ENCODE data around the gene SELPLG. TPM values are rescaled to one million over a fixed set of nuclear protein-coding genes. Genes with fewer than 3 reads are reported as not detected.

SELPLG gene
- total RNA-seq, 1 experiment from 2014 or later = 0.41 TPM

GRCh38 chr12:108637222-108637971 lies 3.7 kb upstream of the SELPLG start:
- ChIA-PET CTCF (no interaction called here), POLR2A (no interaction called here)
- in situ Hi-C loops (cut with HindIII; ENCODE audit: low pct_unique_long_range_greater_than_20kb, low sequenced_read_pairs) = no loop called here
- H3K36me3 ChIP-seq (ENCODE audit: control insufficient read depth, insufficient read depth, low read length) = no peaks in the 10 kb centered on the region
- H3K9me3 ChIP-seq (ENCODE audit: control insufficient read depth, insufficient read depth, low read depth, low read length) = no peaks in the 10 kb centered on the region
- ATAC-seq (no peak), DNase-seq (ENCODE audit: low read depth, low spot score) (no peak)
- TF ChIP-seq TCF7L2 (IDR thresholded peaks at IDR 0.05; ENCODE audit: low read depth, low read length) (no peak), SIN3A (IDR thresholded peaks at IDR 0.05; ENCODE audit: borderline replicate concordance, insufficient read depth, low read depth, low read length) (no peak), POLR2AphosphoS5 (IDR thresholded peaks at IDR 0.05; ENCODE audit: low read depth, low read length) (no peak)
- TF ChIP-seq, protein P1, sequence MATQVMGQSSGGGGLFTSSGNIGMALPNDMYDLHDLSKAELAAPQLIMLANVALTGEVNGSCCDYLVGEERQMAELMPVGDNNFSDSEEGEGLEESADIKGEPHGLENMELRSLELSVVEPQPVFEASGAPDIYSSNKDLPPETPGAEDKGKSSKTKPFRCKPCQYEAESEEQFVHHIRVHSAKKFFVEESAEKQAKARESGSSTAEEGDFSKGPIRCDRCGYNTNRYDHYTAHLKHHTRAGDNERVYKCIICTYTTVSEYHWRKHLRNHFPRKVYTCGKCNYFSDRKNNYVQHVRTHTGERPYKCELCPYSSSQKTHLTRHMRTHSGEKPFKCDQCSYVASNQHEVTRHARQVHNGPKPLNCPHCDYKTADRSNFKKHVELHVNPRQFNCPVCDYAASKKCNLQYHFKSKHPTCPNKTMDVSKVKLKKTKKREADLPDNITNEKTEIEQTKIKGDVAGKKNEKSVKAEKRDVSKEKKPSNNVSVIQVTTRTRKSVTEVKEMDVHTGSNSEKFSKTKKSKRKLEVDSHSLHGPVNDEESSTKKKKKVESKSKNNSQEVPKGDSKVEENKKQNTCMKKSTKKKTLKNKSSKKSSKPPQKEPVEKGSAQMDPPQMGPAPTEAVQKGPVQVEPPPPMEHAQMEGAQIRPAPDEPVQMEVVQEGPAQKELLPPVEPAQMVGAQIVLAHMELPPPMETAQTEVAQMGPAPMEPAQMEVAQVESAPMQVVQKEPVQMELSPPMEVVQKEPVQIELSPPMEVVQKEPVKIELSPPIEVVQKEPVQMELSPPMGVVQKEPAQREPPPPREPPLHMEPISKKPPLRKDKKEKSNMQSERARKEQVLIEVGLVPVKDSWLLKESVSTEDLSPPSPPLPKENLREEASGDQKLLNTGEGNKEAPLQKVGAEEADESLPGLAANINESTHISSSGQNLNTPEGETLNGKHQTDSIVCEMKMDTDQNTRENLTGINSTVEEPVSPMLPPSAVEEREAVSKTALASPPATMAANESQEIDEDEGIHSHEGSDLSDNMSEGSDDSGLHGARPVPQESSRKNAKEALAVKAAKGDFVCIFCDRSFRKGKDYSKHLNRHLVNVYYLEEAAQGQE (IDR thresholded peaks at IDR 0.05; ENCODE audit: insufficient read depth in 1 of 2, low read depth in 2 of 2, low read length in 1 of 2) = no peak
- TF ChIP-seq, protein P2, sequence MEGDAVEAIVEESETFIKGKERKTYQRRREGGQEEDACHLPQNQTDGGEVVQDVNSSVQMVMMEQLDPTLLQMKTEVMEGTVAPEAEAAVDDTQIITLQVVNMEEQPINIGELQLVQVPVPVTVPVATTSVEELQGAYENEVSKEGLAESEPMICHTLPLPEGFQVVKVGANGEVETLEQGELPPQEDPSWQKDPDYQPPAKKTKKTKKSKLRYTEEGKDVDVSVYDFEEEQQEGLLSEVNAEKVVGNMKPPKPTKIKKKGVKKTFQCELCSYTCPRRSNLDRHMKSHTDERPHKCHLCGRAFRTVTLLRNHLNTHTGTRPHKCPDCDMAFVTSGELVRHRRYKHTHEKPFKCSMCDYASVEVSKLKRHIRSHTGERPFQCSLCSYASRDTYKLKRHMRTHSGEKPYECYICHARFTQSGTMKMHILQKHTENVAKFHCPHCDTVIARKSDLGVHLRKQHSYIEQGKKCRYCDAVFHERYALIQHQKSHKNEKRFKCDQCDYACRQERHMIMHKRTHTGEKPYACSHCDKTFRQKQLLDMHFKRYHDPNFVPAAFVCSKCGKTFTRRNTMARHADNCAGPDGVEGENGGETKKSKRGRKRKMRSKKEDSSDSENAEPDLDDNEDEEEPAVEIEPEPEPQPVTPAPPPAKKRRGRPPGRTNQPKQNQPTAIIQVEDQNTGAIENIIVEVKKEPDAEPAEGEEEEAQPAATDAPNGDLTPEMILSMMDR (IDR thresholded peaks at IDR 0.05) = no peak
- intact Hi-C loops (cut with micrococcal nuclease; ENCODE audit: unreplicated experiment) = no loop called here
- H3K4me1 ChIP-seq (ENCODE audit: control insufficient read depth, insufficient read depth, low read length) = peaks cover 9% of the 10 kb centered on the region; the same call in 1 of the 2 replicates
- BruUV-seq (replicated peaks) = no TSS peak
- H3K27me3 ChIP-seq (ENCODE audit: control insufficient read depth, insufficient read depth, low read length) = no peaks in the 10 kb centered on the region
- H3K27ac ChIP-seq (ENCODE audit: low read length) = no peak overlapping the region
- H3K4me3 ChIP-seq (ENCODE audit: low read depth in 2 of 2, low read length in 2 of 2) = no peak overlapping the region

- H3K9me3 ChIP-seq (ENCODE audit: control insufficient read depth, insufficient read depth, low read depth, low read length) = no peaks in the 10 kb centered on the region
- no peaks in the 10 kb centered on the region for H3K27me3 ChIP-seq (ENCODE audit: control insufficient read depth, insufficient read depth, low read length)
- POLR2A ChIA-PET = interaction anchor here (0.6 kb wide), 1 partner anchor 43 kb away, joined by 12 read pairs; no protein-coding TSS in a partner anchor
- DNase-seq (ENCODE audit: low read depth, low spot score) (no peak), ATAC-seq (no peak)
- H3K27ac ChIP-seq (ENCODE audit: low read length) = no peak overlapping the region
- CTCF ChIA-PET = no interaction called here
- no TSS peak for BruUV-seq (replicated peaks)
- H3K4me3 ChIP-seq (ENCODE audit: low read depth in 2 of 2, low read length in 2 of 2) = no peak overlapping the region
- peaks cover 9% of the 10 kb centered on the region; the same call in 1 of the 2 replicates for H3K4me1 ChIP-seq (ENCODE audit: control insufficient read depth, insufficient read depth, low read length)
- in situ Hi-C loops (cut with HindIII; ENCODE audit: low pct_unique_long_range_greater_than_20kb, low sequenced_read_pairs) = no loop called here
- TF ChIP-seq TCF7L2 (IDR thresholded peaks at IDR 0.05; ENCODE audit: low read depth, low read length) (no peak), POLR2AphosphoS5 (IDR thresholded peaks at IDR 0.05; ENCODE audit: low read depth, low read length) (no peak), SIN3A (IDR thresholded peaks at IDR 0.05; ENCODE audit: borderline replicate concordance, insufficient read depth, low read depth, low read length) (no peak)
- TF ChIP-seq, protein P2 (IDR thresholded peaks at IDR 0.05) = no peak
- intact Hi-C loops (cut with micrococcal nuclease; ENCODE audit: unreplicated experiment) = no loop called here
- H3K36me3 ChIP-seq (ENCODE audit: control insufficient read depth, insufficient read depth, low read length) = no peaks in the 10 kb centered on the region
Measured at GRCh38 chr12:108635997-108636808, 2.5 kb upstream of the SELPLG start.

All from Panc1 (cell line).